Testis (tissue), 2 donors: ENCODE results near the gene JCHAIN.

Source experiments
- POLR2A ChIP-seq: fragments of 450-650 bp; IDR thresholded peaks from one replicate; pipeline ENCODE4 v1.6.1; 2017; ENCODE audit warnings: antibody characterized with exemption, mild to moderate bottlenecking, moderate library complexity
- TF ChIP-seq, protein P1 (sequence below), 3 experiments: fragments of 450-650 bp in 2 of 3; fragments of 200-600 bp in 1 of 3; sonication (generic) in 1 of 3; IDR thresholded peaks; one replicate each; pipeline ENCODE4 v1.5.1; 2016 to 2019; ENCODE audit warnings: antibody characterized with exemption in 3 of 3, mild to moderate bottlenecking in 2 of 3, moderate library complexity in 1 of 3

DNA sequence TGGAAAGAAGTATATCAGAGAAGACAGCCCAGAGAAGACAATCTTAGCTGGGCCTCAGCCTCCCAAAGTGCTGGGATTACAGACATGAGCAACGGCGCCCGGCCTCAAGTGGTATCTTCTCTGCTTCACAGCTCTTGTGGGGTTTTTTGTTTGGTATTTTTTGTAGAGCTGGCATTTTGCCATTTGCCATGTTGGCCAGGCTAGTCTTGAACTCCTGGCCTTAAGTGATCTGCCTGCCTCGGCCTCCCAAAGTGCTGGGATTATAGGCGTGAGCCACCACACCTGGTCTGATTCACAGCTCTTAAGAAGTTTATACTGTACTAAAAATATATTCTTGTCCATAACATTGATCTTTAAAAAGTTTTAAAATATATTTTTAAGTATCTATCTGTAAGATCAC lies 34.4 kb upstream of the JCHAIN start:
- no peak for TF ChIP-seq POLR2A
- TF ChIP-seq, protein P1, sequence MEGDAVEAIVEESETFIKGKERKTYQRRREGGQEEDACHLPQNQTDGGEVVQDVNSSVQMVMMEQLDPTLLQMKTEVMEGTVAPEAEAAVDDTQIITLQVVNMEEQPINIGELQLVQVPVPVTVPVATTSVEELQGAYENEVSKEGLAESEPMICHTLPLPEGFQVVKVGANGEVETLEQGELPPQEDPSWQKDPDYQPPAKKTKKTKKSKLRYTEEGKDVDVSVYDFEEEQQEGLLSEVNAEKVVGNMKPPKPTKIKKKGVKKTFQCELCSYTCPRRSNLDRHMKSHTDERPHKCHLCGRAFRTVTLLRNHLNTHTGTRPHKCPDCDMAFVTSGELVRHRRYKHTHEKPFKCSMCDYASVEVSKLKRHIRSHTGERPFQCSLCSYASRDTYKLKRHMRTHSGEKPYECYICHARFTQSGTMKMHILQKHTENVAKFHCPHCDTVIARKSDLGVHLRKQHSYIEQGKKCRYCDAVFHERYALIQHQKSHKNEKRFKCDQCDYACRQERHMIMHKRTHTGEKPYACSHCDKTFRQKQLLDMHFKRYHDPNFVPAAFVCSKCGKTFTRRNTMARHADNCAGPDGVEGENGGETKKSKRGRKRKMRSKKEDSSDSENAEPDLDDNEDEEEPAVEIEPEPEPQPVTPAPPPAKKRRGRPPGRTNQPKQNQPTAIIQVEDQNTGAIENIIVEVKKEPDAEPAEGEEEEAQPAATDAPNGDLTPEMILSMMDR (IDR thresholded peaks at IDR 0.05) = no peak
